Central memory CD4-positive, alpha-beta T cell (primary cell): Measurements from ENCODE around the gene METTL9.
"Not testable (repeated sequence)": the region's sequence is repeated elsewhere in the genome, so short reads cannot be mapped to it uniquely, and the experiment has no call there.

ENCODE experiments used
- DNase-seq: peaks from one replicate; pipeline ENCODE4 v3.0.0; 2022

The METTL9 gene

GRCh38 chr16:21637032-21637968 is 37.9 kb downstream of the METTL9 start:
- no peak for DNase-seq

DNA sequence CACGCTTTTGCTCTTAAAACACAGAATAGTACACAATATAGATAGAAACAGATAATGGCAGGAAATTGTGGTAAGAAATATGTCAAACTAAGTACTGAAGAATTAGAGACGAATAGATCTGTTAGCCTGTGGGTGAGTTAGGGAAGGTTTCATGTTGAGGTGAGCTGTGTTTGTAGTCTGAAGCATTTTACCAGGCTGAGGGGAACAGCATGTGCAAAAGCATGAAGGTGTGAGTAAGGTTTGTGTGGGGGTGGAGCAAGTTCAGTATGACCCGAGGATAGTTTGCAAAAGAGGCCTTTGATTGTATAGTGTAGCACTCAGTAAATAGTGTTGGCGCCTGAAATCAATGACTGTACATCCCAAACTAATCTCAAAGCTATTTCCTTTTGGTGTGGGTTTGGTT is 39.2 kb downstream of the METTL9 start:
- DNase-seq = peak; percentile 28

GRCh38 chr16:21639493-21639892 is 40.1 kb downstream of the METTL9 start:
- DNase-seq = no peak

DNA sequence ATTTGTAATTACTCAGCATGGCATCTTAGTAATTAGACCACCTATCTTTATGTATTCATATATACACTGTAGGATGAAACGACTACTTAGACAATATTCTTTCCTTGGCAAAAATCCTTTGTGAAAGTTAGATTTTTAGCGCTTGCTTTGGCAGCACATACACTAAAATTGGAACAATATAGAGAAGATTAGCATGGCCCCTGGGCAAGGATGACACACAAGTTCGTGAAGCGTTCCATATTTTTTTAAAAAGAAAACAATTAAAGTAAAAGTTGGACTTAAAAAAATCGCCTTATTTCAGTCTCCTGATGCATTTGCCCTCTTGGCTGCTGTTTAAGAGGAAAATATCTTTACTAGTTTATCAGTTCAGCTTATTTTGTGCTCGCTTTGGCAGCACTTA is 42.5 kb downstream of the METTL9 start:
- no peak for DNase-seq

- no peak for DNase-seq
Observed at GRCh38 chr16:21642861-21643260, 43.5 kb downstream of the METTL9 start.

DNA sequence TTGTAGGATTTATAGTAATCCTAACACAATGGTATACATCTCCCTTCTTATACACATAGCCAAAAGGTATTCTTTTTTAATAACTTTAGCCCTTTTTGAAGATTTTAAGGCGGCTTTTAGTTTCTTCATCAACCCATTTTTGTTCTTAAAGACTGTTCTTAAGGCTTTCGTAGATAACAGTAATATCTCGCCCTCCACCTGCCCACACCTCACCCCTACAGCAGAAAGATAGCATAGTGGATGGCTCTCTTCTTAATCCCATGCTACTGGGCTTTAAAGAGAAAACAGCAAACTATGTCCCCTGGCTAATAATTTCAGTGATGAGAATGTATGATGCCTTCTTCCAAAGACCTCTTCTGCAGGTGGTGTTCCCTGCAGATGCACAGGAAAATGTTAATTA is 44.4 kb downstream of the METTL9 start:
- no peak for DNase-seq

DNA sequence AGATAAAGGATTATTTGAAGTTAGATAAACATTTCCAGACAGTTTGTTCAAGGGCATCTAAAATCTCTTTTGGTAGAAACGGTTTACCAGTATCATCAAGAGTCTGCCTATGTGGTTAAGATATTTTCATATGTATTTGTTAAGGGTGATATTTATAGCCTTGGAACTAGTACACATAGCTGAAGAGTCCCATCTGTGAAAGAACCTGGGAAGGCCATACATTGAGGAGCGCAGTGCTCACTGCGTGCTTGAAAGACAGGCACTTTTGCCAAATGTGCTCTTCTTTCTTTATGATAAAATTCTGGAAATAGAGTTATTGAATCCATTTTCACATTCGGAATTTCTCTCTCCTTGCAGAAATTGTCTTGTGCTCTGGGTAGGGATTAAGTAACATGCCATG is 45.3 kb downstream of the METTL9 start:
- DNase-seq = no peak

GRCh38 chr16:21645261-21645721 is 45.9 kb downstream of the METTL9 start:
- peak; percentile 70 for DNase-seq

DNA sequence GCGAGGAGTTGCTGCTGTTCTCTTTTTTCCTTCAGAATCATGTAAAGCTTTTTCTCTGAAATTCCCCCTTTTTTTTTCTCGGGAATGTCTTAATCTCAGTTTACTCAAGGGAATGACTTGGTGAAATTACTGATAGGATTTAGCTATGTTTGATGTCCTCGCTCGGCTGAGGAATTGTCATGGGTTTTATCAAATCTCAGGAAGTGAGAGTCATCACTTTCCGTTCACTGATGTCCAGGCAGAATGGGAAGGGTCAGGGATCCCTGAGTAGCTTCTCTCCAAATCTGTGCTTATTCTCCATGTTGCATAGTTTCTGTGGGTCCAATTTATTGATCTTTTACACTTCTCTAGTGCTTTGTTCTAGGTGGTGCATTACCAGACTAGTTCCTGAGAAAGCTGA is 46.7 kb downstream of the METTL9 start:
- DNase-seq = no peak

- DNase-seq = peak; percentile 78
Observed at GRCh38 chr16:21646721-21647561, 47.6 kb downstream of the METTL9 start.

GRCh38 chr16:21647562-21648164 is 48.3 kb downstream of the METTL9 start:
- no peak for DNase-seq

DNA sequence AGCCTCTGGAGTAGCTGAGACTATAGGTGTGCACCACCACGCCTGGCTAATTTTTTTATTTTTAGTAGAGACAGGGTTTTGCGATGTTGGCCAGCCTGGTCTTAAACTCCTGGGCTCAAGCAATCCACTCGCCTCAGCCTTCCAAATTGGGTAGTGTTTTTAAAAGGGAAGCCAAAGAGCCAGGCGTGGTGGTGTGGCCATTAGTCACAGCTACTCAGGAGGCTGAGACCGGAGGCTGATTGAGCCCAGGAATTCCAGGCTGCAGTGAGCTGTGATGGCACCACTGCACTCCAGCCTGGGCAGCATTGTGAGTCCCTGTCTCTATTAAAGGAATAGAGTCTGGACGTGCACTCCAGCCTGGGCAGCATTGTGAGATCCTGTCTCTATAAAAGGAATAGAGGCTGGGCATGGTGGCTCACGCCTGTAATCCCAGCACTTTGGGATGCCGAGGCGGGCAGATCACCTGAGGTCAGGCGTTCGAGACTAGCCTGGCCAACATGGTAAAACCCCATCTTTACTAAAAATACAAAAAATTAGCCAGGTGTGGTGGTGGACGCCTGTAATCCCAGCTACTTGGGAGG is 50.5 kb downstream of the METTL9 start:
- not testable (repeated sequence) for DNase-seq

DNA sequence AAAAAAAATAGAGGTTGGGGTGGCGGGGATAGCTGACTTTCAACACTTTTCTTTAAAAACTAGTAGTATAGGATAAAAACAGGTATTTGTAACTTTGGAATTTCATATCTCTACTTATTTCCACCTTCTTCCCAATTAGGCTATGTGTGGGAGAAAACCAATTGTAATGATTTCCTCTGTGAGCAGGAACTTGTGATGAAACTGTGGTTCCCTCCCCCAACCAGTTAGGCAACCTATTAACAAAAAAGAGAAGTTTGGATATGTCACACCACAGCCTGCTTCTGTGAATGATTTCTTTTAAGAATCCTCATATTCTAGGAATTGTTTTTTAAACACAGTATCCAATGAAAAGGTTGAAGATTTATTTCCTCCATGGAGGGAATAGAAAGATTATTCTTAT is 51.1 kb downstream of the METTL9 start:
- no peak for DNase-seq

GRCh38 chr16:21651515-21651914 is 52.1 kb downstream of the METTL9 start:
- no peak for DNase-seq

- no peak for DNase-seq
Observed at GRCh38 chr16:21652453-21652852, 53.1 kb downstream of the METTL9 start, which contains the start of gene IGSF6. TSS of gene IGSF6 (minus strand) at chr16:21652608. CDS start at chr16:21652598, 10 bp downstream.

GRCh38 chr16:21653571-21653970 is 54.2 kb downstream of the METTL9 start:
- no peak for DNase-seq

GRCh38 chr16:21654466-21654865 is 55.1 kb downstream of the METTL9 start:
- no peak for DNase-seq

GRCh38 chr16:21654881-21655280 is 55.5 kb downstream of the METTL9 start:
- no peak for DNase-seq

DNA sequence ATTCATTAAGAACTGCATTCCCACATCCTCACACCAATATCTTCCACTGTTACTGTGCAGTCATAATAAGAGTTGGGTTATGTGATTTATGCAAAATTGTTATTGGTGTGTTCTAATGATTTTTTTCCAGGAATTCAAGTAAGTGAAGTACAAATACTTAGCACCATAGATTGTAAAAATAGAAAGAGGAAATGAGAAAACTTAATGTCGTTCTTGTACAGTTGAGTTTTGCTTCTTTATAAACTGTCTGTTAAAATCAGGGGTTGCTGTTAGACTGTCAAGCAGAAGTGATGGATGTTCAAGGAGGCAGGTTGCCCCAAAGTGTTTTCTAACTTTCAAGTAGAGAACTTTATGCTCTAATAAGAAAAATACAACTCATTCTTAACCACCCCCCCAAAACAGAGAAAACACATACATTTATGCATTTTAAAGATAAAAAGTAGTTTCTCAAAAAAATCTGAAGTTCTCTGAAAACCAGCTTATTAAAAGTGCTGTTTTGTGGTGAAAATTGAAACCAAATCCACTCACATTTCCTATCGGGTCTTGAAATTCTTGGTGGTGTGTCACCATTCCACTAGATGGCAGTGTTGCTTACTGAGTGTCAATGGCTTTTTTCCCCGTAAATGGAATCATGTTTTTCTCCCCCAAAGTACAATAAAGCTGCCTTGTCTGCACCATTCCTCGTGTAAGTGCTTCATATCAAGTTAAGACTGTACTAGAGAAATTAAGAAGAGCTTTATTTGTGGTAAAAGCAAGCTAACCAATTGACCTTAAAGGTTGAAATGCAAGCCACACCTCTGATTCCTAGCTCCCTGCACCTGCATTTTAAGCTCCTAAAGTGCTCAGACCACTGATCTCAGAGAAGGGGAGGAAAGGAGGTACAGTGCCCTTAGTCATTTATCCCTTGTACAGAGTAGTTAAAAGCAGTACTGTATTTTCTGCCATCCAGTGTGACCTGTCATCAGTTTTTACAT is 57.7 kb downstream of the METTL9 start:
- DNase-seq = peak; percentile 58

DNA sequence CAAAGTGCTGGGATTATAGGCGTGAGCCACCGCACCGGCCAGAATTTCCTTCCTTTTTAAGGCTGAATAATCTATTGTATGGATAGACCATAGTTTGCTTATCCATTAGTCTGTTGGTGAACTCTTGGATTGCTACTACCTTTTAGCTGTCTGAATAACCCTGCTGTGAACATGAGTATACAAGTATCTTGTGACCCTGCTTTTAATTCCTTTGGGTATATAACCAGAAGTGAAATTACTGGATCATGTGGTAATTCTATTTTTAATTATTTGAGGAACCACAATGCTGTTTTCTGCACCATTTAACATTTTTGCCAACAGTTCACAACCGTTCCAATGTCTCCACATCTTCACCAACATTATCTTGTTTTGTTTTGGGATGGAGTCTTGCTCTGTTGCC is 59.7 kb downstream of the METTL9 start:
- no peak for DNase-seq

GRCh38 chr16:21663889-21664647 is 64.7 kb downstream of the METTL9 start, which contains the start of gene OTOA:
TSS of gene OTOA (plus strand) at chr16:21663968. CDS start at chr16:21678515, 14,547 bp downstream.
- no peak for DNase-seq
